DND-41 (cell line): ENCODE results near the gene SLBP.

Experiments
- EZH2 ChIP-seq: IDR thresholded peaks from 3 replicates; pipeline ENCODE4 v1.6.1; 2012; ENCODE audit warnings: borderline replicate concordance, low read depth, mild to moderate bottlenecking, moderate library complexity, low read length, inconsistent platforms; ENCODE audit not compliant: severe bottlenecking
- TF ChIP-seq, protein P1 (sequence below): IDR thresholded peaks from 2 replicates; pipeline ENCODE4 v1.5.1; 2012; ENCODE audit warnings: borderline replicate concordance, low read length, moderate library complexity, mild to moderate bottlenecking; ENCODE audit not compliant: poor library complexity, severe bottlenecking; ENCODE audit errors: extremely low read depth

DNA sequence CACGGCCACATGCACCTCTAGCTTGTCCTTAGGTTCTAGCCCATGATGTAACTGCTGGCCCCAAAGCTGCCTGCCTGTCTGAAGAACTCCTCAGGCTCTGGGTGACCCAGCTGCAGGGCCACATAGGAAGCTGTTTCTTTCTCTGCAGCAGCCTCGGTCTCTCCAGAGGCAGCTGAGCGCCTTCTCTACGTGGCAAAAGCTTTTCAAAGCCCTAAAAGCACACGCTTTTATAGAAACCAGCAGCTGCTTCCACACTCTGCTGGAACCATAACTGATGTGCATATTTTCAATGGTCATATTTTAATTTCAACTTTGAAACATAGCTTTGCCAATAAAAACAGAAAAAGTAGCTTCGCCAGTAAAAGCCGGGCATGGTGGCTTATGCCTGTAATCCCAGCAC lies 65.4 kb downstream of the SLBP start:
- TF ChIP-seq, protein P1, sequence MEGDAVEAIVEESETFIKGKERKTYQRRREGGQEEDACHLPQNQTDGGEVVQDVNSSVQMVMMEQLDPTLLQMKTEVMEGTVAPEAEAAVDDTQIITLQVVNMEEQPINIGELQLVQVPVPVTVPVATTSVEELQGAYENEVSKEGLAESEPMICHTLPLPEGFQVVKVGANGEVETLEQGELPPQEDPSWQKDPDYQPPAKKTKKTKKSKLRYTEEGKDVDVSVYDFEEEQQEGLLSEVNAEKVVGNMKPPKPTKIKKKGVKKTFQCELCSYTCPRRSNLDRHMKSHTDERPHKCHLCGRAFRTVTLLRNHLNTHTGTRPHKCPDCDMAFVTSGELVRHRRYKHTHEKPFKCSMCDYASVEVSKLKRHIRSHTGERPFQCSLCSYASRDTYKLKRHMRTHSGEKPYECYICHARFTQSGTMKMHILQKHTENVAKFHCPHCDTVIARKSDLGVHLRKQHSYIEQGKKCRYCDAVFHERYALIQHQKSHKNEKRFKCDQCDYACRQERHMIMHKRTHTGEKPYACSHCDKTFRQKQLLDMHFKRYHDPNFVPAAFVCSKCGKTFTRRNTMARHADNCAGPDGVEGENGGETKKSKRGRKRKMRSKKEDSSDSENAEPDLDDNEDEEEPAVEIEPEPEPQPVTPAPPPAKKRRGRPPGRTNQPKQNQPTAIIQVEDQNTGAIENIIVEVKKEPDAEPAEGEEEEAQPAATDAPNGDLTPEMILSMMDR = no peak
- no peak for TF ChIP-seq EZH2
